Hematopoietic multipotent progenitor cell treated with erythropoietin and hydrocortisone succinate and interleukin-3 and kit ligand, for 17 days (in vitro differentiated cells): ENCODE results near the gene TCERG1L.
"Not testable (repeated sequence)": the region's sequence is repeated elsewhere in the genome, so short reads cannot be mapped to it uniquely, and the experiment has no call there.

Source experiments
- DNase-seq: peaks from one replicate; pipeline ENCODE4 v3.0.0-alpha.2; 2015; ENCODE audit warnings: low spot score

Gene TCERG1L

DNA sequence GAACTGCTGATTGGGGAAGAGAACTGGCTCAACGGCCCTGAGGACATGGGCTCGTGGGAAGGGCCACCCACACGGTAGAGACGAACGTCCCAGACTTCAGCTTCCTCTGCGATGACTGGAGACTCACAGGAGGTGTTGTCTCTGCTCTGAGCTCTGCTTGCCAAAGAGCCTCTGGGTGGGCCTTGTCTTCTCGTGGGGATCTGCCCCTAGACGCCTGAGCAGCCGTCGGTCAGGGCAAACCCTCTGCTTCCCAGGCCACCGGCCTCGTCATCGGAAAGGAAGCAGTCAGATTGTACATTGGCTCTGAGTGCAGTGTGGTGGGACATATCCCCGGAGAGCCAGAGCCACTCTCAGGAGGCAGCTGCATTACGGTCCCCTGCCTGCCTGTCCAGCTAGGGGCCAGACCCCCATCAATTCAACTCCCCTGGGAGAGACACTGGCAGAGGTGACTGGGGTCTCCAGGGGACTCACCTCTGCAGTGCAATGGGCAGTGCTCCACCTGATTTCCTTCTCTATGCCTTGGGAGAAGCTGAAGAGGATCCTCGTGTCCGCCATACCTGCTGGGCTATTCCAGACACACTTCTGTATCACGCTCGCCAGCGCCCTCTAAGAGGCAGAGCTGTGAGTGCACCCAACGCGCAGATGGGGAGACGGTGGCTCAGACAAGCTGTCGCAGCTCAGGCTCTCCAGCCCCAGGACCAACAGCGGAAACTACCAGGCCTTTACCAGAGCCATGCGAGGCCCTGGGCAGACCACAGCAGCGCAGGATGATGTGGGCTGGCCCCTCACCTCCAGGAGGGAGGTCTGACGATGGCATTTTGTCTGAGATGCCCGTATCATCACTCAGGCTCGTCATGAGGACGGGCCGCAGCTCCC, 227.4 kb downstream of the TCERG1L start:
- DNase-seq = no peak

DNA sequence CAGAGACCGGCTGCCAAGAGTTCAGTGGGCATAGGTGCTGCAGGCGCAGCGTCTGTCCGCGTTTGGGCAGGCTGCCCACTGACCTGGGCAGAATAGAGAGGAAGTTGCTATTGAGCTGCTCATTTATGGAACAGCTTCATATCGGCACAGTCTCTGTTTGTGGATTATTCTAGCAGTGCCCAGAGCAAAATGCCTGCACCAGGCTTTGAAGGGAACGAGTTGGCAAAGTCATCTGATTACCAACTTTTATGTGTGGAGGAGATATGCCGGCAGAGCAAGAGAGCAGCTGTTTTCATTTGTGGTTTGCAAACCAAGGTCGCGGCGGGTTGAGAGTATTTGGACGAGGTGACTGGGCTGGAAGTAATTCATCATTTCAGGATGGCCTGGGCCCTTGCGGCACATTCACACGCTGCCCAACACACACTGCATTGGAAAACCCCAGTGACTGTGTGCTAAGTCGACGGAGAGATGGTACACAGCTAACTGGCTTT, 228.5 kb downstream of the TCERG1L start:
- DNase-seq = no peak

DNA sequence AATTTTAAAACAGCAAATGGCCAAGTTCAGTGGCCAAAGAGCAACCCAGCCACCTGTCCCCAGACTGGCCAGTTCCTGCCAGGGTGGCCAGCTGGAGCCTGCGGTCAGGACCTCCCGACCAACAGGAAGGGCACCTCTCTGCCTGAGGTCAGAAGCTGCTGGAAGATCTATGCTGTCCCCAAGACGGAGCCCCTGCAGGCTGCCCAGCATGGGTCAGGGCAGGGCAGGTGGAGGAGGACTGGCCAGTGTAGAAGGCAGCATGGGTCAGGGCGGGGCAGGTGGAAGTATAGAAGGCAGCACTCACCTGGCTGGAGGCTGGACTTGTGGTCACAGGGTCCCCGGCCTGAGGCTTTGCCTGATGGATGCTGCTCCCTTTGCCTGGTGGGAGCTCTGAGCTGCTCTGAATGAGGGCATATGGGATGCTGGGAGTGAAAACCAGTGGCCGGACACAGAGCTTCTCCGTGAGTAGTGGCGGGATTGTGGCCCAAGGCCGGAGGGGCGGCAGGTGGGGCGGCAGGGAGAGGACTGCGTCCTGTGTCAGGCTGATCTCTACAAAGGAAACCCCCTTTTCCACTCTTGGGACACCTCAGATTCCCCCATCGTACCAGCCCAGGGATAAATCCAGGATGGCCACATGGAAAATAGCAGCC, 229.2 kb downstream of the TCERG1L start:
- no peak for DNase-seq

DNA sequence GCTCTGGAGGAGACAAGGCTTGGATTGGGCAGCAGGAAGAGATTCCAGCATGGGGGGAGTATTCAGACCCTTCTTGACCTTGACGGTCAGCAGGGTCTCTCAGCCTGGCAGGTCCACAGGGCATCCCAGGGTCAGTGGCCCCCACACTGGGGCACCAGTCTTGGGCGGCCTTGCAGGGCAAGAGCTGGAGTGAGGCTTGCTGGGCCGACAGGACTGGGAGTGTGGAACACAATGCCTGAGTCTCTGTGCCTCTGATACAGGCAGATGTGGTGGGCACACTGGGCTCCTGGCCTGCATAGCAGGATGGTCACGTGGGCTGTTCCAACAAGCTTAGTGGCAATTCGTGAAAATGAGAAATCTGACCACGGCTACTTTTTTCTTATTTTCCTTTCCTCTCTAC, 229.7 kb downstream of the TCERG1L start:
- no peak for DNase-seq

DNA sequence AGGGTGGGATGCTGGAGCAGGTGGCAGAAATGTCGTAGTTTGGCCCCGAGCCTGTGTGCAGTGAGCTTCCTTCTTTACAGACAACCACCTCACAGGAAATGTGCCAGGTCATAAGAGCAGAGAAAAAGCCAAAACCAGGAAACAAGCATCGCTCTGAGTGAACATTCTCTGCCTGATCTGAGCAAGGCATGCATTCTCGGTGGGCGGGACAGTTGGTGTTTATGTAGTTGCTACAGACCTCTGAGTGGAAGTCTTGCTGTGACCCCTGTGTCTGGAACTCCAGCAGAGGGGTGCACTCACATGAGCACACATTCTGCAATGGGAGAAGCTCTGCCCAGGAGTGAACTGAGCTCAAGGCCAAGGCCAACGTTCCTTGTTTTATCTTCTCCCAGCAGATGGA, 230.1 kb downstream of the TCERG1L start:
- no peak for DNase-seq

DNA sequence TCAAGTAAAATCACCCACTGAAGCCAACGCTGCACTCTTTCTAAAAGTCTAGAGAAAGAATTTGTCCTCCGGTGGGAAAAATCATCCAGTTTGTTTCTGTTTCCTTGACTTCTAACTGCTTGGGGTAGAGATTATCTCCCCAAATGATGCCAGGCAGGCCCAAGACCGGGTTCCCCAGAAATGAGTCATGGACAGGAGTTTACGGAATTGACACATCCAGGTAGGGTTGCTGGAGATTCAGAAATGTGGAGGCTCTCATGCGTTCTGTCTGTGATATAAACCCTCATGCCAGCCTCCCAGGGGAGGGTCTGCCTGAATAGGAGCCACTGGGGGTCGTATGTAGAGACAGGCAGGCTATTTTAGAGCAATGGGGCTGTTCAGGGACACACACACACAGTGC, 230.9 kb downstream of the TCERG1L start:
- DNase-seq = no peak

DNA sequence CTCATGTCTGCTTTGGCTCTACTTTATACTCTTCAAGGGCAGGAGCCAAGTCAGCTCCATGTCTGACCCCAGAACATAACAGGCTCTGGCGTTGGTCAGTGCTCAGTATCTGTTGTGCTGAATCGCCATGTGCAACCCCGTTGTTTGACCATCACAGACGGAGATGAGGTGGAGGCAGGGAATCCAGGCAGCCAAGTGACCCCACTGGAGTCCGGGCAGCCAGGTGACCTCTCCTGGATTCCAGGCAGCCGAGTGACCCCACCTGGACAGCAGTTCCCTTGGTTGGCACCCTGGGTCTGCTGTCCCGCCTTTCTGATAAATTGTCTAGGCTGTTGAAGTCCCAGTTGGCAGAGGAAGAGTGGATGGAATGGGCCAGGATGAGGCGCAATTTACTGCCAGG, 232.2 kb downstream of the TCERG1L start:
- no peak for DNase-seq

DNA sequence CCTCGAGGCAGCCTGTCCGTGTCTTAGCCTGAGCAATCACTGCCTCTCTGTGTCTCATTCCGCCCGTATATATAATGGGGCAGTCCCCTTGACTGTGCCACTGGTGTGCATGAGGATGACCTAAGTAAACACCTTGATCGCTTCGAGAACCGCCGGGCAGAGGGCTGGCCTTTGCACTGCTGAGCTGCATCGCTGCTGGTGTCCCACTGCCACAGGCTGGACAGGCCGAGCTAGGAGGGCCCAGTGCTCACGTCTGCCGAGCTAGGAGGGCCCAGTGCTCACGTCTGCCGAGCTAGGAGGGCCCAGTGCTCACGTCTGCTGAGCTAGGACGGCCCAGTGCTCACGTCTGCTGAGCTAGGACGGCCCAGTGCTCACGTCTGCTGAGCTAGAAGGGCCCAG, 232.6 kb downstream of the TCERG1L start:
- not testable (repeated sequence) for DNase-seq

DNA sequence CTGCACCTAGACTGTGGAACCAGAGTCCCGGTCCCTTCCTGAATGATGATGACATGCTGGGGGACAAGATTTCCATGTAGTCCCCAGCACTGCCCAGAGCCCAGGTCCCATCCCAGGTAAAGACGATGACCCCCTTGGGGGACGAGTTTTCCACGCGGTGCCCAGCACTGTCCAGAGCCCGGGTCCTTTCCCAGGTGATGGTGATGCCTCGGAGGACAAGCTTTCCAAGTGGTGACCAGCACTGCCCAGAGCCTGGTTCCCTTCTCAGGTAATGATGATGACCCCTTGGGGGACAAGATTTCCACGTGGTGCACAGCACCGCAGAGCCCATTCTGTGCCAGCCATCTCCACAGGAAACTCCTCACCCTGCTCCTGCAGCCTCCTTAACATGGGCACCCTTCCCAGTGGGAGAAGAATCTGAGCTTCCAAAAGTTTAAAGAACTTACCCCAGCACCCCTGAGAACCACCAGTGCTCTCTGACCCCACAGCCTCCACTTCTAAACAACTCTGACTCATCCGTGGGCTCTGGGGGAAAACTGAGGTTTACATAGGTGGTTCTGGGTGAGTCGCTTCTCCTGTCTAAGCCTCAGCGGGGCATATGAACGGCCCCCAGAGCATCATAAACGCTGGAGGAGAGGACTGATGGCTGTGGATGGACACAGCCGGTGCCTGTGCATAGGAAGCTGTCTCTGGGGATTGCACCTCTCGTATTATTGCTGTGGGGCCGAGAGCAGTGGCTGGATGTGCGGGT, 233.2 kb downstream of the TCERG1L start:
- no peak for DNase-seq

DNA sequence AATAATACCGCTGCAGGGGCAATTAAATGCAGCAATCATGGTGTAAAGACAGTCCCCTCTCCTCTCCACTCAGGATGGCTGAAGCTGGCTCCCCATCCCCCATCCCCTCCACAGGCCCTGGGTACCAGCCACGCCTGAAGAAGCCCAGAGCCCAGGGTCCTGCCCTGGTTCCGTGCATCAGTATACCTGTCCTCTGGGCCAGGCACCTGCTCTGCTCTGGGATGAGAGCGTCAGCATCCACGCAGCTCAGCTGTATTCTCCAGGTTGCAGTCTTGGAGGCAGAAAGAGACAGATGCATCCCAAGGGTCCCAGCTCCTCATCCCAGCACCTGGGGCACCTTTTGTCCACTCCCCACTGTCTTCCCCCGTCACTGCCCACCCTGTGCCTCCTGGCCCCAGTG, 233.8 kb downstream of the TCERG1L start:
- no peak for DNase-seq

DNA sequence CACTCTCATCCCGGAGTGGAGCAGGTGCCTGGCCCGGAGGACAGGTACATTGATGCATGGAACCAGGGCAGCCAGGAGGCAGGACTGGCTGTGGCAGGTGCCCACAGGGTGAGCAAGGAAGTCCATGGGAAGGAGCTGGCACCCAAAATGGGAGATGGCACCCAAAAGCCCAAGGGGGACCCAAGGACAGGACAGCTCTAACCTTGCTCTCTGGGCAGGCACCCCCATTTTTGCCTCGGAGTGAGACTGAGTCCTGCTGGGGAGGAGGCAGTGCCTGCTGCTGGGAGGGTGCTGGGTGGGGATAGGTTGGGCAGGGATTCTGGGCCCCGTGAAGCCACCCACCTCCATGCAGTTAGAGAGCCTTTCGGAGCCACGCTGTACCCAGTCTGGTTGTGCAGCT, 234.5 kb downstream of the TCERG1L start:
- no peak for DNase-seq

DNA sequence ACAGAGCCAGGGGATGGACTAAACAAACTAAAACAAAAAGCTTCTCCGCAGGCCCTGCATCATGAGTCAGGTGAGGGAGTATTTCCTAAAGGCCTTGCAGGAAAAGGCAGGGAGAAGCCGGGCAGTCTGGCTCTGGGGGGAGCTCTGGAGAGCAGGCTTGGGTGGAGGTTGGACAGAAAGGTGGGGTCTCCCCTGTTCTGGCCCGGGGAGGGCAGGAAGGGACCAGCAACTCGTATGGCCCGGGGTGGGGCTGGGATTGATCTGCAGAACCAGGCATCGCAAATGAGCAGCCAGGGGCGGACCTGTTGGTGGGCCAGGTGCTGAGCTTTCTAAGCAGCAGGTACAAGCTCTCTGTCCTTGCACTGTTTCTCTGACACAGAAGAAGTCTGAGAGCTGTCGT, 235.2 kb downstream of the TCERG1L start:
- no peak for DNase-seq

DNA sequence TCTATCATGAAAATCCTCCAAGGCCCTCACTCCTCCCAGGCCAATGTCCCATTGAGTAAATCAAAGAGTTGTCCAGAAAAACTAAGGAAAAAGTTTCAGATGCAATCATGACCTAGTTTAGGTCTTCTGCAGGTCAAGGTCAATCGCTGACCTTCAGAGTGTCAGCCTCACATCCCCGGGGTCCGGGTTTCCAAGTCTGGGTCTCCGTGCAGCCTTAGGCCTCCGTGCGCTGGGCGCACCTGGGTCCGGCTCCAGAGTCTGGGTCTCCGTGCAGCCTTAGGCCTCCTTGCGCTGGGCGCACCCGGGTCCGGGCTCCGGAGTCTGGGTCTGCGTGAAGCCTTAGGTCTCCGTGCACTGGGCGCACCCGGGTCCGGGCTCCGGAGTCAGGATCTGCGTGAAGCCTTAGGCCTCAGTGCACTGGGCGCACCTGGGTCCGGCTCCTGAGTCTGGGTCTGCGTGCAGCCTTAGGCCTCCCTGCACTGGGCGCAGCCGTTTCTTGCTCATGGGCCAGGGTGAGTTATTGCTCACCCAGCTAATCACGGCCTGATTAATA, 236.2 kb downstream of the TCERG1L start:
- no peak for DNase-seq

DNA sequence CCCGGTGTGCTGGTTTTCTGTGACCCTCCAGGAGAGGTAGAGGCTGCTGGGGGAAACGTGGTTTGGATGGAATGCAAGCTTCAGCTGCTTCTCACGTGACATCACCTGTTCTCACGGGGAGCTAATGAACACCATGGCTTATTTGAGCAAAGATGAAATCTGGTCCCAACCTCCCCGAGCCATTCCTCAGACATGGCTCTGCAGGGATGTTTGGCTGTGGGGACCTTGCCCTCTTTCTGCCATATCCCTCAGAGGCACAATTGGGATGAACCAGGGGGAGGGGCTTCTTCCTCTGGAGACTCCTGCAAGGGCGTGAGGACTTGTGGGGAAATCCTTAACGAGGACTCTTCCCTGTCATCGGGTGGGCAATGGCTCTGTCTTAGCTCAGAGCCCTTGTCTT, 236.8 kb downstream of the TCERG1L start:
- DNase-seq = no peak

DNA sequence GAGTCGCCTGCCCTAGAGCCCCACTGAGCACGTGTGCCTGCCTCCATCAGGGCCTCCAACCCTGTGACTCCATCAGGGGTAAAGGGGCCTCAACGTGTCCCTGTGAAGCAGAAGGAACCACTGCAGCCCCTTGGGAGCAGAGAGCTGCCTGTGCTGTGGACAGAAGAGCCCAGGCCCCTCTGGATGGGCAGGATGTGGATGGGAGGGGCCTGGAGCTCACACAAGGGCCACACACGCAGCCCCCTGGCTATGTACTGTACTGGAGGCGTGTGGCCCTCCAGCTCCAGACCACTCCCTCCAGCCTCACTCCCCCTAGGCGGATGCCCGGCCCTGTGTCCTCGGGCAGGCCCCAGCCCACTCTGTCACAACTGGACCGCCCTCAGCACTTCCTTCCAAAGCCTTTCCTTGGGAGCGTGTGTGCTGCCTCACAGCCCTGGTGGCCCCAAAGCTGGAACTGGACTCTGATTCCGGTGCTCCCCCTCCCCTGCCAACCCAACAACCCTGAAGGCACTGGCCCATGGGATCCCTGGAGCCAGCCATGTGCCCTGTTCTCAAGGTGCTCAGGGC, 238.0 kb downstream of the TCERG1L start:
- DNase-seq = no peak

DNA sequence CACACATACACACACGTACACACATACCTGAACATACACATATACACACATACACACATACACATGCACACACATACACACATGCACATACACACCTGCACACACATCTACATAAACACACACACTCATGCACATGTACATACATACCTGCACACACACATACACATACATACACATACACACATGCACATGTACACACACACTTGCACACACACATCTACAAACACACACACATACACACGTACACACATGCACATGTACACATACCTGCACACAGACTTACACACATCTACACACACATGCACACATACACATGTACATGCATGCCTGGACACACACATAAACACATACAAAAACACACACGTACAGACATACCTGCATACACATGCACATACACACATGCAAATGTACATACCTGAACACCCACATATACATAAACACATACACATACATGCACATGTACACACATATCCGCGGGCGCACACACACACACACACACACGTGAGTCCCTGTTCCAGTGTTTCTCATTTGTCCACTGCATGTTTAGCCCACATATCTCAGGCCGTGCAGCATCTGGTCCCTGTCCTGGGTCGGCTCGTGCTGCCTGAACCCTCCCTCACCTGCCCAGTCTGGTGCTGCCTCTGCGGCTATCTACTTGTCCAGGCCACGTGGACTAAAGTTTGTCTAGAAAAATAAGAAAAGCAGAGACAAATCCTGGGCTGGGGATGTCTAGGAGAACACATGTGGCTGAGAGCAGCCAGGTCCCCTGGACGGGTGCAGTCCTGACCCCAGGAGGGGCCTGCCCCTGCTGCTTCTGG, 238.7 kb downstream of the TCERG1L start:
- no peak for DNase-seq

DNA sequence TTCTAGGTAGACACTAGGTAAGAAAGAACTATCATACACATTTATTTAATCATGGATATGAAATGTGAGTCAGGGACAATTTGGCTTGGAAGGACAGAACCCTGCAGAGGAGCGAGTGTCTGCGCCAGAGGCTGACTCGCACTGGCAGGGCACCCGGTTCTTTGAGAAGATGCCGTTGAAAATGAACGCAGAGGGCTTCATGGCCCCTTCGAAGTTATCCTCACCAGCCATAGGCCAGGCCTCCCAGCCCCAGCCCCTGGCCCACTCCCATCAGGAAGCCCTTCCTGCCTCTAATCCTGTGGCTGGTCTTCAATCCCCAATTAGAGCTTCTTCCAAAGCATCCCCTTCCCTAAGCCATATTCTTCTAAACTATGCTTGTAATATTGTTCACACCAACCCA, 239.8 kb downstream of the TCERG1L start:
- DNase-seq = no peak

DNA sequence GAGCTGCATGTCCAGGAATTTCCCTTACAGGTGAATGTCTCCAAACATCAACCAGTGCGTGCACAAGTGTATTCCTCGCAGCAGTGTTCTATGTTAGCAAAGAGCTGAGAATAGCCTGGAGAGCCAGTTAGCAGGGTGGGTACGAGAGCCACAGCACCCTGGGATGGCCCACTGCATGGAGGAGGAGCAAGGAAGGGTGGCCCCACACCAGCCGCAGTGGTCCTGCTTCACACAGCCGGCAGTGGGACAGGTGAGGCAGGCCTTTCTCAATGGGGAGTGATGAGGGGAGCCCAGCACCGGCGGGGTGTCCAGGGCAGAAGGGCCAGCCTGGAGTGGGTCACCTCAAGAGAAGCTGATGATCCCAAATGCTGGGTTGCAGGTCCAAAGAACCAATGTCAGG, 240.7 kb downstream of the TCERG1L start:
- no peak for DNase-seq

DNA sequence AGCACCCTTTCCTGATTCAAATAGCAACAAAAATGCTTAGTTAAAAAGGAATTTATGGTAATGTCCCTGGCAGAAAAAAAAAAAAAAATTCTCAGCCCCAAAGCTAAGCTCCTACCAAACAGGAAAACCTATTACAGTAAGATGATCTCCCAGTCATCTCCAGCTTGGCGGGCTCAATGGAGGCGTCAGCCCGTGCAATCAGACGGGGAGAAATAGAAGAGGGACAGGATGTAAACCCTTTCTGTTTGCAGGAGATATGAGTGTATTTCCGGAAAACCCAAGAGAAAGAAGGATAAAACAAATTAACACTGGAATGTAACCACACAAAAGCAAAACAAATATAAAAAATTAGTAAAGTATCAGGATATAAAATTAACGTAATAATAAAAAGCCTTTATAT, 242.8 kb downstream of the TCERG1L start:
- no peak for DNase-seq

DNA sequence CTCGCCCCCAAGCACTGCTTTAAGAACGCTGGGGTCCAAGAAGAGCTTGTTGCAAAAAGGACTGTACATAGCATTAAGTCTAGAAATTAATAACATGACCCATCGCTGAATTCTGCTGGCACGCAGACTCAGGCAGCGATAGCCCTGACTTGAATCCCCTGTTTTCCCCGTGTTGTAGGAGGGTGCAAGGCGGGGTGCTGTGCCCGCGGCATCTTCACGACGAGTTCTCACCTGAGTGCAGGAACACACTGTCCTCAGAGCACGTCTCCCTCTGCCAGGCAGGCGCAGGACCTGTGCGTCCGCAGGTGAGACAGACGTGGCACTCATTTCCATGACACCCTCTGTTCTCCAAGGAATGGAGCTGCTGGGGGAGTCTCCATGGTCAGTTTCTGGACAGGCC, 243.2 kb downstream of the TCERG1L start:
- no peak for DNase-seq

DNA sequence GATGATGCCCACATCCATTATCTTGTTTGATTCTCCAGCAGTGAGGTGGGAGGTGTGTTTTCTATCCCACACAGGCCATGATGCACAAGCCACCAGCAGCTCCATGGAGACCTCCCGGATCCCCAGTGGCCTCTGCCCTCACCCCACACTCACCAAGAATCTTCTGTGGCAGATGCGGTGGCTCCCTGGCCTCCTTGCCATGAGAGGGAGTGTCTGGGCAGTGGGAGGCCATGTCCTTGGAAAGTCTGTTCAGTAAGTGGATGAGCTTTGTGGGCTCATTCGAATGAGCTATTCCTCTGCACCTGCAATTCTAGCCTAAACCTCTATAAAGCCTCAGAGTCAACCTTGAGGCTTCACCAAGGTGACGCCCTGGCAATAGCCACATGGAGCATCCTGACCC, 243.8 kb downstream of the TCERG1L start:
- no peak for DNase-seq
